CD4-positive, alpha-beta T cell (primary cell): ENCODE results near the gene ADGRG7. TPM values are rescaled to one million over a fixed set of nuclear protein-coding genes. Genes with fewer than 3 reads are reported as not detected.

Experiments
- ATAC-seq: fragments of 200-7000 bp; cut with Tn5 transposase; one replicate; pipeline ENCODE4 v1.10.0; 2022; ENCODE audit warnings: mild to moderate bottlenecking; ENCODE audit not compliant: poor library complexity
- CTCF ChIA-PET: fragments of 350-600 bp; sonication (Branson Sonifier 250); formaldehyde crosslinking; loops from one replicate; lab custom pipeline; 2021; ENCODE audit warnings: antibody characterized with exemption, inconsistent platforms; lab: Charles Lee
- POLR2A ChIA-PET: fragments of 350-600 bp; sonication (Branson Sonifier 250); formaldehyde crosslinking; loops from one replicate; lab custom pipeline; 2021; ENCODE audit warnings: antibody characterized with exemption, inconsistent platforms; lab: Charles Lee
- DNase-seq, 14 experiments: peaks; one replicate each; pipeline ENCODE4 v3.0.0-alpha.2; 2013 to 2020; ENCODE audit warnings: mixed read lengths in 2 of 14
- H3K27ac ChIP-seq, 2 donors: one replicate each; pipeline versions ENCODE4 v1.5.1 to v1.7.0; 2013; ENCODE audit warnings: low read length in 2 of 2, low read depth in 1 of 2, mild to moderate bottlenecking in 1 of 2
- H3K27me3 ChIP-seq, 2 experiments: 1 replicate in 1 of 2; 2 replicates in 1 of 2; pipeline versions ENCODE4 v1.6.1 to v1.7.0; 2013; ENCODE audit warnings: low read length in 2 of 2, control low read depth in 1 of 2, mild to moderate bottlenecking in 1 of 2, moderate library complexity in 1 of 2; ENCODE audit not compliant: insufficient read depth in 2 of 2, control insufficient read depth in 1 of 2
- H3K36me3 ChIP-seq: one replicate; pipeline ENCODE4 v1.6.1; 2013; ENCODE audit warnings: low read length, control low read depth; ENCODE audit not compliant: insufficient read depth
- H3K4me1 ChIP-seq: one replicate; pipeline ENCODE4 v1.6.1; 2013; ENCODE audit warnings: low read length, control low read depth; ENCODE audit not compliant: insufficient read depth
- H3K4me3 ChIP-seq: one replicate; pipeline ENCODE4 v1.5.1; 2013; ENCODE audit warnings: mild to moderate bottlenecking, low read length, moderate library complexity
- H3K9me3 ChIP-seq, 2 experiments: 1 replicate in 1 of 2; 2 replicates in 1 of 2; pipeline versions ENCODE4 v1.6.1 to v1.7.0; 2013; ENCODE audit warnings: low read length in 2 of 2, mild to moderate bottlenecking in 2 of 2, control low read depth in 1 of 2, moderate library complexity in 1 of 2; ENCODE audit not compliant: control insufficient read depth in 1 of 2, insufficient read depth in 1 of 2
- H3K27ac Mint-ChIP-seq: one replicate; pipeline ENCODE4 v1.8.0; 2020; ENCODE audit warnings: mixed read lengths
- H3K27me3 Mint-ChIP-seq: one replicate; pipeline ENCODE4 v1.8.0; 2021; ENCODE audit warnings: mixed read lengths
- H3K36me3 Mint-ChIP-seq: one replicate; pipeline ENCODE4 v1.8.0; 2021; ENCODE audit warnings: low read depth, mixed read lengths
- H3K4me1 Mint-ChIP-seq: one replicate; pipeline ENCODE4 v1.8.0; 2021; ENCODE audit warnings: low read depth, mixed read lengths
- H3K4me3 Mint-ChIP-seq: one replicate; pipeline ENCODE4 v1.8.0; 2020; ENCODE audit warnings: mild to moderate bottlenecking, mixed read lengths
- H3K9me3 Mint-ChIP-seq: one replicate; pipeline ENCODE4 v1.8.0; 2020; ENCODE audit warnings: mixed read lengths
- intact Hi-C, 2 experiments: fragments of 100-400 bp; cut with DNase I in 1 of 2; cut with micrococcal nuclease in 1 of 2; formaldehyde crosslinking; loops; one replicate each; pipeline versions ENCODE4 v1.15.1 to v1.9.0; 2023 to 2025; cut with DNase I, micrococcal nuclease
- total RNA-seq, 174 experiments: library from RNA in 2 of 174; stranded (reverse) in 2 of 174; gene quantifications; one replicate each; pipeline ENCODE4 v1.2.3 and lab custom pipeline; 2021 to 2026
- TF ChIP-seq, protein P1 (sequence below): fragments of 200-600 bp; IDR thresholded peaks from one replicate; pipeline ENCODE4 v1.8.0; 2022; ENCODE audit warnings: antibody characterized with exemption, mild to moderate bottlenecking

ADGRG7 gene
- total RNA-seq, 2 experiments from 2014 or later, result not detected

- H3K4me1 Mint-ChIP-seq, result no peaks in the 10 kb centered on the region
These were observed 72.9 kb downstream of the ADGRG7 start for GRCh38 chr3:100682056-100682853.

DNA sequence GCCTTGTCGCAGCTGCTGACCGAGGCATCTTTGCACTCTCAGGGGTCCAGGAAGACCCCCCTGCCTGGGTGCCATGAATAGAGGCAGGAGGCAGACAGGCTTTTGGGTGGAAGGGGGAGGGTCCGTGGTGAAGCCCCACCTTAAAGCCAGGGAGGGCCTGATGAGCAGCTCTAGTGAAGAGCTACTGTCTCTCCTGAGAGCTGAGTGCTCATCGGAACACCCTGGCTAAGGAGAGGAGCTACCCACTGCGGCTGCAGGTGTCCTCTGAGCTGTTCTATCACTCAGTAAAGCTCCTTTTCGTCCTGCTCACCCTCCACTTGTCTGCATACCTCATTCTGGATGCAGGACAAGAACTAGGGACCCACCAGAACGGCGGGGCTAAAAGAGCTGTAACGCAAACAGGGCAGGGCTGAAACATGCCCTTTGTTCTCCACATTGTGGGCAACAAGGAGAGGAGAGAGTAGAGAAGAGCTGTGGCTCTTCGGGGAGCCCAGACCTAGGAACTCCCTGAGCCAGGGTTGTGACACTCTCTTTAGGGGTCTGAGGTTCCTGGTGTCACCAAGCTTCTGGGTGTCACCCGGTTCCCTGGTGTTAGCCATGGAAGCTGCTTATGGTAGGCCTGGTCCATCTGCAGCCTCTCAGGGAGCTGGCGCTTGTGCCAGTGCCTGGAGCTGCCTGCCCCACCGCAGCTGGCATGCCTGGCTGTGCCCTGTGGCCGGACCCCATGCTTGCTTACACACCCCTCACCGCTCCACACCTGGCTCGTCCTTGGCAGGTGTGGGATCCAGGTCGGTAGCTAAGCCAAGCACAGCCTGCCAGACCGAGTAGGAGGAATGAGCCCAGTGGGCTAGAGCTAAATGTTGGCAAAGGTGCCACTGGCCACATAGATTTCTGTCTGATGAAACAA is 73.7 kb downstream of the ADGRG7 start:
- H3K27me3 Mint-ChIP-seq, result no peaks in the 10 kb centered on the region
- CTCF ChIA-PET, result no interaction called here

More at GRCh38 chr3:100682056-100682853, 72.9 kb downstream of the ADGRG7 start:
- no peak for DNase-seq
- POLR2A ChIA-PET, result interaction anchor here (0.7 kb wide), 1 partner anchor 280 kb away, joined by 3 read pairs; no protein-coding TSS in a partner anchor
- H3K9me3 ChIP-seq, result peaks cover 0 to 7% of the 10 kb centered on the region in 2 experiments
- no peak overlapping the region for H3K4me3 Mint-ChIP-seq
- no peak for ATAC-seq
- intact Hi-C loops, result no loop called here
- no peak overlapping the region for H3K27ac Mint-ChIP-seq
- H3K9me3 Mint-ChIP-seq, result peaks cover 4% of the 10 kb centered on the region
- no peaks in the 10 kb centered on the region for H3K27me3 Mint-ChIP-seq
- H3K27ac ChIP-seq, result no peak overlapping the region
- no peak overlapping the region for H3K4me3 ChIP-seq
- no peaks in the 10 kb centered on the region for H3K36me3 ChIP-seq
- H3K36me3 Mint-ChIP-seq, result no peaks in the 10 kb centered on the region
- CTCF ChIA-PET, result no interaction called here
- peaks cover 0 to 10% of the 10 kb centered on the region in 2 experiments for H3K27me3 ChIP-seq
- TF ChIP-seq, protein P1, sequence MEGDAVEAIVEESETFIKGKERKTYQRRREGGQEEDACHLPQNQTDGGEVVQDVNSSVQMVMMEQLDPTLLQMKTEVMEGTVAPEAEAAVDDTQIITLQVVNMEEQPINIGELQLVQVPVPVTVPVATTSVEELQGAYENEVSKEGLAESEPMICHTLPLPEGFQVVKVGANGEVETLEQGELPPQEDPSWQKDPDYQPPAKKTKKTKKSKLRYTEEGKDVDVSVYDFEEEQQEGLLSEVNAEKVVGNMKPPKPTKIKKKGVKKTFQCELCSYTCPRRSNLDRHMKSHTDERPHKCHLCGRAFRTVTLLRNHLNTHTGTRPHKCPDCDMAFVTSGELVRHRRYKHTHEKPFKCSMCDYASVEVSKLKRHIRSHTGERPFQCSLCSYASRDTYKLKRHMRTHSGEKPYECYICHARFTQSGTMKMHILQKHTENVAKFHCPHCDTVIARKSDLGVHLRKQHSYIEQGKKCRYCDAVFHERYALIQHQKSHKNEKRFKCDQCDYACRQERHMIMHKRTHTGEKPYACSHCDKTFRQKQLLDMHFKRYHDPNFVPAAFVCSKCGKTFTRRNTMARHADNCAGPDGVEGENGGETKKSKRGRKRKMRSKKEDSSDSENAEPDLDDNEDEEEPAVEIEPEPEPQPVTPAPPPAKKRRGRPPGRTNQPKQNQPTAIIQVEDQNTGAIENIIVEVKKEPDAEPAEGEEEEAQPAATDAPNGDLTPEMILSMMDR, result no peak
- H3K4me1 ChIP-seq, result no peaks in the 10 kb centered on the region

GRCh38 chr3:100693225-100693624 is 83.8 kb downstream of the ADGRG7 start:
- Histone ChIP-seq H3K36me3 (no peaks in the 10 kb centered on the region), H3K4me3 (no peak overlapping the region), H3K27me3 (peaks cover 13 to 24% of the 10 kb centered on the region in 2 experiments), H3K4me1 (no peaks in the 10 kb centered on the region), H3K27ac (no peak overlapping the region), H3K9me3 (no peaks in the 10 kb centered on the region)
- H3K9me3 Mint-ChIP-seq, result no peaks in the 10 kb centered on the region
- peaks cover 55% of the 10 kb centered on the region for H3K27me3 Mint-ChIP-seq
- H3K27ac Mint-ChIP-seq, result no peak overlapping the region
- no peak overlapping the region for H3K4me3 Mint-ChIP-seq
- no peaks in the 10 kb centered on the region for H3K36me3 Mint-ChIP-seq
- TF ChIP-seq, protein P1, result no peak
- no peak for ATAC-seq
- intact Hi-C loops, result no loop called here
- H3K4me1 Mint-ChIP-seq, result no peaks in the 10 kb centered on the region
- ChIA-PET CTCF (interaction anchor here (1.2 kb wide), 1 partner anchor 10 kb away, joined by 4 read pairs; no protein-coding TSS in a partner anchor), POLR2A (interaction anchor here (1.4 kb wide), 1 partner anchor 16 kb away, joined by 3 read pairs; the partner anchor contains the start of gene TFG)
- no peak for DNase-seq

More for the DNA sequence above, 73.7 kb downstream of the ADGRG7 start:
- Histone ChIP-seq H3K9me3 (peaks cover 0 to 7% of the 10 kb centered on the region in 2 experiments), H3K36me3 (no peaks in the 10 kb centered on the region), H3K27me3 (peaks cover 0 to 10% of the 10 kb centered on the region in 2 experiments), H3K4me3 (no peak overlapping the region), H3K27ac (no peak overlapping the region), H3K4me1 (no peaks in the 10 kb centered on the region)
- TF ChIP-seq, protein P1, result no peak
- no peak overlapping the region for H3K4me3 Mint-ChIP-seq
- intact Hi-C loops, result no loop called here
- H3K27ac Mint-ChIP-seq, result no peak overlapping the region
- no peaks in the 10 kb centered on the region for H3K36me3 Mint-ChIP-seq
- no peak for DNase-seq
- peaks cover 4% of the 10 kb centered on the region for H3K9me3 Mint-ChIP-seq
- ATAC-seq, result no peak
- POLR2A ChIA-PET, result no interaction called here
- H3K4me1 Mint-ChIP-seq, result no peaks in the 10 kb centered on the region
